Left lung (tissue), 10 donors: ENCODE results near the gene TMPRSS7. TPM values are rescaled to one million over a fixed set of nuclear protein-coding genes. Genes with fewer than 3 reads are reported as not detected.

Experiments
- ATAC-seq: fragments of 200-7000 bp; cut with Tn5 transposase; one replicate; pipeline ENCODE4 v1.9.1; 2020; ENCODE audit warnings: moderate library complexity
- DNase-seq, 4 donors: peaks; one replicate each; pipeline ENCODE4 v3.0.0-alpha.2; 2013 to 2020
- H3K27ac ChIP-seq, 2 donors: fragments of 200-600 bp; sonication (generic) in 1 of 2; one replicate each; pipeline versions ENCODE4 v1.5.0 to v1.8.0; 2020 to 2021
- H3K27me3 ChIP-seq, 2 donors: fragments of 200-600 bp; sonication (generic) in 1 of 2; one replicate each; pipeline versions ENCODE4 v1.5.0 to v1.8.0; 2020 to 2021
- H3K36me3 ChIP-seq, 2 donors: fragments of 200-600 bp; sonication (generic) in 1 of 2; one replicate each; pipeline versions ENCODE4 v1.5.0 to v1.8.0; 2020 to 2021
- H3K4me1 ChIP-seq, 2 donors: fragments of 200-600 bp; one replicate each; pipeline ENCODE4 v1.8.0; 2021
- H3K4me3 ChIP-seq, 2 donors: fragments of 200-600 bp; sonication (generic) in 1 of 2; one replicate each; pipeline versions ENCODE4 v1.5.0 to v1.8.0; 2020 to 2021; ENCODE audit warnings: mild to moderate bottlenecking in 1 of 2
- H3K9me3 ChIP-seq, 2 donors: fragments of 200-600 bp; sonication (generic) in 1 of 2; one replicate each; pipeline versions ENCODE4 v1.5.0 to v1.8.0; 2020 to 2021
- CTCF ChIP-seq, 2 donors: fragments of 200-600 bp; sonication (generic) in 1 of 2; IDR thresholded peaks; one replicate each; pipeline versions ENCODE4 v1.5.0 to v1.8.0; 2021; ENCODE audit warnings: antibody characterized with exemption in 2 of 2
- intact Hi-C, 2 donors: fragments of 100-400 bp; cut with DNase I; formaldehyde crosslinking; loops; one replicate each; pipeline versions ENCODE4 v1.11.2 to v1.14.2; 2022
- polyA plus RNA-seq, 6 donors: library from polyadenylated mRNA; unstranded; fragments of 120-200 nt; gene quantifications; one replicate each; pipeline ENCODE4 v1.2.1, GENCODE V29; 2013; ENCODE audit not compliant: insufficient read length in 6 of 6
- total RNA-seq, 2 donors: library from RNA; stranded (reverse); fragmentation: NEBNext Ultra II Directional; extraction: Animal tissue kit (Norgen Biotek cat#: 25700); gene quantifications; one replicate each; pipeline ENCODE4 v1.2.1, GENCODE V29; 2021
- donor health status: DM: no; HTN: yes; CAD: no.
- donor health status: DM: no; HTN: no; CAD: no.

TMPRSS7 gene
- total and polyA plus RNA-seq, 8 donors = 0.06 to 0.17 (median 0.08) TPM; not detected in 4

DNA sequence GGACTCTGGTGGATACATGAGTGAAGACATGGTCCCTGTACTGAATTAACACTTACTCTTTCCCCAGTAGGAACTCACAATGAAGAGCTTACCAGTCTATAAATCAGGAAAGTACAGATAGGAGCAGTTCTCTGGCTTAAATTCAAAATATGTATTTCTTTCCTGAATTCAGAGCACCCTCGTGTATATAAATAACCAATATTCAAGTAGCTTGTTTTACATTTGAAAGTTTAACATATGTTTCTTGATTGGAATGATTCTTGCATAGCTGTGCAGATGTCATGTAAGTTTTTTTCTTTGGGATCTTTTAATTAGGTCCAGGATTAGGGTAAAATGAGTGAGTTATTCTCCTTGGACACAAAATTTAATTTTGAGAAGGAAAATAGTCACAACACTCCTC lies 14.8 kb upstream of the TMPRSS7 start:
- no peak for ATAC-seq
- DNase-seq = no peak
- TF ChIP-seq CTCF (IDR thresholded peaks at IDR 0.05) = no peak
- Histone ChIP-seq H3K9me3 (no peaks in the 10 kb centered on the region), H3K27me3 (no peaks in the 10 kb centered on the region), H3K4me1 (no peaks in the 10 kb centered on the region), H3K4me3 (no peak overlapping the region), H3K36me3 (no peaks in the 10 kb centered on the region), H3K27ac (no peak overlapping the region)
- intact Hi-C loops = no loop called here

DNA sequence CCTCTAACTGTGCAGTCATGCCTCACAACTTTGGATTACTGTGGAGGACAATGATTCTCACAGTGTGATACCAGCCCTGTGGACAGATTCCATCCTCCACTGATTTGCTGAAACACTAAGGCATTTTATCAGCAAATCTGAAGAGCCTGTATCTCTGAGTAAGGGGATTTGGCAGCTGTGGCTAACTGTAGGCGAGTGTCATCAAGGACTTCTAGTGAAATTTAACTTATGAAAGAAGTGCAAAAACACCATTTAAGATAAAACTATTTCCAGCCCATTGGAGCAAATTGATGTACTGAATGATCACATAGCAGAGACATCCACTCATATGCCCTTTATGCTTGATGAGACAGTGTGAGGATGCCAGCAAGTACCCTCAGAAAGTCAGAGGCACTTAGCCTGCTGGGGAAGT lies 13.9 kb upstream of the TMPRSS7 start:
- Histone ChIP-seq H3K4me1 (no peaks in the 10 kb centered on the region), H3K4me3 (no peak overlapping the region), H3K9me3 (no peaks in the 10 kb centered on the region), H3K27ac (no peak overlapping the region), H3K27me3 (no peaks in the 10 kb centered on the region), H3K36me3 (no peaks in the 10 kb centered on the region)
- TF ChIP-seq CTCF (IDR thresholded peaks at IDR 0.05) = no peak
- DNase-seq (no peak), ATAC-seq (no peak)
- intact Hi-C loops = no loop called here

GRCh38 chr3:112027142-112027541 lies 7.4 kb upstream of the TMPRSS7 start:
- Histone ChIP-seq H3K27me3 (no peaks in the 10 kb centered on the region), H3K4me3 (no peak overlapping the region), H3K27ac (no peak overlapping the region), H3K9me3 (no peaks in the 10 kb centered on the region), H3K4me1 (no peaks in the 10 kb centered on the region), H3K36me3 (no peaks in the 10 kb centered on the region)
- DNase-seq = no peak
- ATAC-seq = no peak
- TF ChIP-seq CTCF (IDR thresholded peaks at IDR 0.05) = no peak
- intact Hi-C loops = no loop called here

DNA sequence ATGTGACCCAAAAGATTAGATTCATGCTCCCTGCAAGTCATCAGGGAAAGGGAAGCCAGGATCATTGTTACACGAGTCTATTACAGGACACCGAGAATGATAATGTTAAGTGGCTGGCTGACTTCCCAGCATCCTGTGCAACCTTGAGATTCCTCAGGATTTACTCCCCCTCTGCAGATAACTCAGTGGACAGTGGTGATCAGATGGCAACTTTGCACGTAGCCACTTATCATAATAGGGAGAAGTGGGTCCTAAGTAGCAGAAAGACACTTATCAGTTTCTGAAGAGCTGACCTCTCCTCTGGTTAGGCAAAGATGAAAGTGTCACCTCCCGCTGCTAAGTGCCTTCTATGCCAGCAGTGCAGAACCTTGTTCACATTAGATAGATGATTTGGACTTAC lies 6.7 kb upstream of the TMPRSS7 start:
- DNase-seq (no peak), ATAC-seq (no peak)
- no peak for TF ChIP-seq CTCF (IDR thresholded peaks at IDR 0.05)
- Histone ChIP-seq H3K27ac (no peak overlapping the region), H3K4me3 (no peak overlapping the region), H3K27me3 (no peaks in the 10 kb centered on the region), H3K9me3 (no peaks in the 10 kb centered on the region), H3K36me3 (no peaks in the 10 kb centered on the region), H3K4me1 (no peaks in the 10 kb centered on the region)
- intact Hi-C loops = no loop called here

- DNase-seq (no peak), ATAC-seq (no peak)
- Histone ChIP-seq H3K36me3 (no peaks in the 10 kb centered on the region), H3K4me3 (no peak overlapping the region), H3K27ac (no peak overlapping the region), H3K9me3 (no peaks in the 10 kb centered on the region), H3K4me1 (no peaks in the 10 kb centered on the region), H3K27me3 (no peaks in the 10 kb centered on the region)
- TF ChIP-seq CTCF (IDR thresholded peaks at IDR 0.05) = no peak
- intact Hi-C loops = no loop called here
Observed at GRCh38 chr3:112030901-112031300, 3.6 kb upstream of the TMPRSS7 start.
